Thymus (tissue), 11 donors: Measurements from ENCODE around the gene ZKSCAN3. TPM values are rescaled to one million over a fixed set of nuclear protein-coding genes. Genes with fewer than 3 reads are reported as not detected.
"Not testable (repeated sequence)": the region's sequence is repeated elsewhere in the genome, so short reads cannot be mapped to it uniquely, and the experiment has no call there.

Experiments
- DNase-seq, 9 donors: peaks; one replicate each; pipeline ENCODE4 v3.0.0-alpha.2; 2013; ENCODE audit warnings: low spot score in 9 of 9, low read depth in 6 of 9, missing footprints in 1 of 9
- H3K27ac ChIP-seq, 2 donors: one replicate each; pipeline ENCODE4 v1.5.1; 2013; ENCODE audit warnings: control low read depth in 1 of 2, low read depth in 1 of 2, low read length in 1 of 2, mild to moderate bottlenecking in 1 of 2, moderate library complexity in 1 of 2
- H3K27me3 ChIP-seq, 2 donors: one replicate each; pipeline ENCODE4 v1.5.1; 2013; ENCODE audit warnings: low read length in 1 of 2; ENCODE audit not compliant: control insufficient read depth in 2 of 2, insufficient read depth in 1 of 2
- H3K36me3 ChIP-seq, 2 donors: one replicate each; pipeline ENCODE4 v1.5.1; 2013; ENCODE audit warnings: low read length in 1 of 2, mild to moderate bottlenecking in 1 of 2, moderate library complexity in 1 of 2; ENCODE audit not compliant: control insufficient read depth in 2 of 2, insufficient read depth in 2 of 2
- H3K4me1 ChIP-seq, 2 donors: one replicate each; pipeline ENCODE4 v1.5.1; 2013; ENCODE audit warnings: low read length in 2 of 2; ENCODE audit not compliant: control insufficient read depth in 2 of 2, insufficient read depth in 2 of 2
- H3K4me3 ChIP-seq, 2 donors: one replicate each; pipeline ENCODE4 v1.5.1; 2013; ENCODE audit warnings: low read length in 2 of 2, control low read depth in 1 of 2, mild to moderate bottlenecking in 1 of 2
- H3K9me3 ChIP-seq, 2 donors: one replicate each; pipeline ENCODE4 v1.5.1; 2013; ENCODE audit warnings: low read length in 1 of 2, mild to moderate bottlenecking in 1 of 2; ENCODE audit not compliant: control insufficient read depth in 2 of 2, insufficient read depth in 1 of 2
- WGBS: extraction: QIAGEN DNeasy Blood & Tissue Kit; methylation state at CpG from one replicate; pipeline ENCODE4 v1.1.7; 2013; 5-methylcytosine and 5-hydroxymethylcytosine counted together
- polyA plus RNA-seq: library from polyadenylated mRNA; stranded (reverse); fragments of 200-250 nt; gene quantifications from one replicate; pipeline ENCODE4 v1.2.3, GENCODE V29; 2013
- total RNA-seq: library from RNA; stranded (reverse); fragments of 120-200 nt; gene quantifications from one replicate; pipeline ENCODE4 v1.2.4, GENCODE V29; 2013
- donor health status: healthy.

ZKSCAN3 gene
- total and polyA plus RNA-seq, 2 donors, result 3.2 to 5.1 TPM

DNA sequence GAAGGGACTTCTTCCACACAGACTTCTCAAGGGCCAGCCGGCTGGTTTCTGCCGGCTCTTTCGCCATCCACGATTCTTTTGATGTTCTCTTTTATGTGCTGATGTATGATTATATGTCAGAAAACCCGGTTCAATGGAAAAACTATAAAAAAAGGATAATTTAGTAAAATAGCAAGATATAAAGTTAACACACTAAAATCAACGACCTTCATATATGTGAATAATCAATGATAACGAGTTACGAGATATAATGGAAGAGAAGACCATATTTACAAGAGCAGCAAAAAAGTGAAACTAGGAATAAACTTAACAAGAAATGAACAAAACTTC, 50.3 kb downstream of the ZKSCAN3 start:
- H3K36me3 ChIP-seq, result peaks cover 14 to 21% of the 10 kb centered on the region in 2 donors
- peaks cover 2 to 5% of the 10 kb centered on the region in 2 donors for H3K27me3 ChIP-seq
- 29% methylated on average over 8 of the region's 8 CpGs for WGBS
- H3K4me3 ChIP-seq, result peak overlapping the region; percentile 77 to 100
- peak in 1 of 9 donors; percentile 5 for DNase-seq
- peak overlapping the region; percentile 49 to 80 for H3K27ac ChIP-seq
- H3K9me3 ChIP-seq, result no peaks in the 10 kb centered on the region
- H3K4me1 ChIP-seq, result peaks cover 10 to 12% of the 10 kb centered on the region in 2 donors

DNA sequence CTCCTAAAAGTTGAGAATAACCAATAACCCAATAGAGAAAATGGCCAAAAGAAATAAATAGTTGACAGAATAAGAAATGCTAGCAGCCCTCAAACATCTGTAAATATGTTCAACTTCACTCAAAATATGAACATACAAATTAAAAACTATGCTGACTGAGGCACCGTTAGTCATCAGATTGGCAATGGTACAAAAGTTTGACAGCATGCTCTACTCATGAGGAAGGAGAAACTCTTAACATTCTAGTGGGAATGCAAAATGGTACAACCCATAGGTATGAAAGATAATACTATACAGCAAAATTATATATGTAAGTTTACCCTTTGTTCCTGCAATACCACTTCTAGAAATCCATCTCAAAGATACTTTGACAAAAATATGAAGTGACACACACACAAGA, 51.4 kb downstream of the ZKSCAN3 start:
- DNase-seq, result no peak
- H3K9me3 ChIP-seq, result no peaks in the 10 kb centered on the region
- peaks cover 10 to 12% of the 10 kb centered on the region in 2 donors for H3K4me1 ChIP-seq
- peaks cover 14 to 16% of the 10 kb centered on the region in 2 donors for H3K36me3 ChIP-seq
- 94% methylated on average over 1 of the region's 1 CpG for WGBS
- H3K27ac ChIP-seq, result no peak overlapping the region
- peaks cover 2 to 5% of the 10 kb centered on the region in 2 donors for H3K27me3 ChIP-seq
- no peak overlapping the region for H3K4me3 ChIP-seq

DNA sequence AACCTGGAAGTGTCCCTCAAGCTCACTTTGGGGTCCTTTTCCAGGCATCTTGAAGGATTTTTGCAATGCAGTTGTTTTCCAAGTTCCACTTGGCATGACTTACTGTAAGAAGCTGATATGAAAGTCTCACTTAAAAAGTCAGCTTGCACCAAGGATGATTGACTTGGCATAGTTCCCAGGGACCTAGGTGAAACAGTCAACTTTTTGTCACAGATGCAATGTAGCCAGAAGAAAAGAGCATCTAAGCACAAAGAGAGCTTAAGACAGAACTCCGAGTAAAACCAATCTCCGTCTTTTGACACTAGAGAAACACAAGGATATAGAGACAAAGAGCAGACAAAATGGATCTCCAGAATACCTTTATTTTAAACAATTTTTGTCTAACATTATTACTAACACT, 52.5 kb downstream of the ZKSCAN3 start:
- Histone ChIP-seq H3K9me3 (no peaks in the 10 kb centered on the region), H3K27ac (peak overlapping the region in 1 of 2 donors; percentile 4), H3K4me1 (peaks cover 9 to 10% of the 10 kb centered on the region in 2 donors), H3K36me3 (peaks cover 7 to 8% of the 10 kb centered on the region in 2 donors), H3K4me3 (no peak overlapping the region), H3K27me3 (peaks cover 2 to 5% of the 10 kb centered on the region in 2 donors)
- peak in 1 of 9 donors; percentile 17 for DNase-seq
- 91% methylated on average over 2 of the region's 2 CpGs for WGBS

DNA sequence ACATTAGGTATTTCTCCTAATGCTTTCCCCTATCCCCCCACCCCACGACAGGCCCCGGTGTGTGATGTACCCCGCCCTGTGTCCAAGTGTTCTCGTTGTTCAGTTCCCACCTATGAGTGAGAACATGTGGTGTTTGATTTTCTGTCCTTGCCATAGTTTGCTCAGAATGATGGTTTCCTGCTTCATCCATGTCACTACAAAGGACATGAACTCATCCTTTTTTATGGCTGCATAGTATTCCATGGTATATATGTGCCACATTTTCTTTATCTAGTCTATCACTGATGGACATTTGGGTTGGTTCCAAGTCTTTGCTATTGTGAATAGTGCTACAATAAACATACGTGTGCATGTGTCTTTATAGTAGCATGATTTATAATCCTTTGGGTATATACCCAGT, 54.2 kb downstream of the ZKSCAN3 start:
- H3K4me3 ChIP-seq, H3K27ac ChIP-seq, DNase-seq, H3K27me3 ChIP-seq, H3K36me3 ChIP-seq, H3K9me3 ChIP-seq, H3K4me1 ChIP-seq: not testable (repeated sequence)
- 98% methylated on average over 5 of the region's 5 CpGs for WGBS

DNA sequence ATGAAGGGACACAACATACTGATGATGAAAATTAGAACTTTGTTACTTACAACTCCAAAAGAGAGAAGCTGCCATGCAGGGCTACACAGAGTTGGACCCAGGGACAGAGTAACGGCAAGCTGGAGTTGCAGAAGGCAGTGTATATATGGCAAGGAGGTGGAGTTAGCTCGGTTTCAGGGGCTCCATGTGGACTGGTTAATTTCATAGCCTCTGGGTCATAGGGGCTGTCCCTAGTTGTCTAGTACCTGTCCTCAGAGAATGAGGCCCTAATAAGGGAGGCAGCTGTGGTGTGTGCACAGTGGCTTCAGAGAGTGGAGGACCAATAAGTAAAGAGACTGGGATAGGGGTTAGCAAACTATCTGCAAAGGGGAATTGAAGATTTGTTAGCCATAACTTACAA, 57.7 kb downstream of the ZKSCAN3 start:
- Histone ChIP-seq H3K9me3 (no peaks in the 10 kb centered on the region), H3K27me3 (peaks cover 2% of the 10 kb centered on the region in 2 donors), H3K27ac (no peak overlapping the region), H3K4me3 (no peak overlapping the region), H3K4me1 (no peaks in the 10 kb centered on the region), H3K36me3 (no peaks in the 10 kb centered on the region)
- 80% methylated on average over 2 of the region's 2 CpGs for WGBS
- no peak for DNase-seq

DNA sequence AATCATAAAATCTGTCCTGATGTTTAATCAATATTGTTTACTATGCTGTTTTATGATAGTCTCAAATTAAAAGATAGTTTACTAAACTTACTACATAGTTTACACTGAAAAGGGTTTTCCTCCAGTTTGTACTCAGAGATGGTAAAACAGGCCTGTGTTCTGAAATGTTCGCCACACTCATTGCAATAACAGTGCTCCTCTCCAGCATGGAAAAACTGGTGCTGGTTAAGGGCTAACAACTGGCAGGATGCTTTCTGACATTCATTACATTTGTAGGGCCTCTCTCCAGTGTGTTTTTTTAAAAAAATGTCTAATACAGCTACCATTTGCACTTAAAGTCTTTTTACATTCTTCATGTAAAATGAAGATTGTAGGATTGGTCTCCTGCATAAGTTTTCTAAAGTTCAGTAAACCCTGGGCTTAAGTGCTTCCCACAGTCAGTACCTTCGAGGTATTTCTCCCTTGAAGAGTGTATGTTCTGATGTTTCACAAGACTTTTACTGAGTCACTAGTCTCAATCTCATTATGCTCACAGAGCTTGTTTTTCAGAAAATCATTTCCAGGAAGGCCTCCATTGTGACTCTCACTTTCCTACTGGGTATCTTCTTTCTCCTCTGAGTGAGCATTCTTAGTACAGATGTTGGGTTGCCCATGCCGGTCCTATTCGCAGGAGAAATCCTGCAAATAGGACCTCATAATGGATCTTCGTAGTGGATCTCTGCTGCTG, 58.5 kb downstream of the ZKSCAN3 start:
- DNase-seq, result no peak
- Histone ChIP-seq H3K27ac (no peak overlapping the region), H3K4me1 (no peaks in the 10 kb centered on the region), H3K9me3 (no peaks in the 10 kb centered on the region), H3K27me3 (peaks cover 2% of the 10 kb centered on the region in 2 donors), H3K36me3 (no peaks in the 10 kb centered on the region), H3K4me3 (no peak overlapping the region)
- WGBS, result 95% methylated on average over 5 of the region's 5 CpGs

DNA sequence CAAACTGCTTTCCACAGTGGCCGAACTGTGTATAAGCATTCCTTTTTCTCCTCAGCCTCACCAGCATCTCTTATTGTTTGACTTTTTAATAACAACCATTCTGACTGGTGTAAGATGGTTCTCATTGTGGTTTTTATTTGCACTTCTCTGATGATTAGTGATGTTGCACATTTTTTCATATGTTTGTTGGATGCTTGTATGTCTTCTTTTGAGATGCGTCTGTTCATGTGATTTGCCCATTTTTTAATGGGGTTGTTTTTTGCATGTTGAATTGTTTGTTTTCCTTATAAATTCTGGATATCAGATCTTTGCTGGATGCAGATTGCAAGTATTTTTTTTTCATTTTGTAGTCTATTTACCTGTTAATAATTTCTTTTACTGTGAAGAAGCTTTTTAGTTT, 61.0 kb downstream of the ZKSCAN3 start:
- WGBS, result over 99% methylated on average over 2 of the region's 2 CpGs
- Histone ChIP-seq H3K27ac (no peak overlapping the region), H3K9me3 (no peaks in the 10 kb centered on the region), H3K4me3 (no peak overlapping the region), H3K27me3 (peaks cover 2% of the 10 kb centered on the region in 2 donors), H3K36me3 (no peaks in the 10 kb centered on the region), H3K4me1 (no peaks in the 10 kb centered on the region)
- DNase-seq, result no peak

DNA sequence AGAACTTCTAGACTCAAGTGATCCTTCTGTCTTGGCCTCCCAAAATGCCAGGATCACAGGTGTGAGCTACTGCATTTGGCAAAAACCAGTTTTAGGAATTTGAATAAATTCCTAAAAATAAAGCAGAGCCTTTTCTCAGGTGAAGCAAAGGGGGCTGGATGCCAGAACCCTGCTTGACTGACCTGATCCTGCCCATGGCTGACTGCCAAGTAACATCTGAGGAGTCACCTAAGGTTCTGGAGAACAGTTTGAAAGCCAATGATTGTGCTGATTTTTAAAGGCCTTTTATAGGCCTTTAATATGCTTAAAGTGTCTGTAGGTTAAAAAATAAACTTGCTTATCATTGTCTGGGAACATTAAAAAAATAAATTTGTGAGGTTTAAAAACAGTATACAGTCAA, 63.9 kb downstream of the ZKSCAN3 start:
- no peak for DNase-seq
- no peaks in the 10 kb centered on the region for H3K36me3 ChIP-seq
- no peak overlapping the region for H3K27ac ChIP-seq
- no peak overlapping the region for H3K4me3 ChIP-seq
- no peaks in the 10 kb centered on the region for H3K9me3 ChIP-seq
- peaks cover 0 to 2% of the 10 kb centered on the region in 2 donors for H3K27me3 ChIP-seq
- H3K4me1 ChIP-seq, result no peaks in the 10 kb centered on the region
